Measurements from ENCODE around the gene NLGN1. TPM values are rescaled to one million over a fixed set of nuclear protein-coding genes. Genes with fewer than 3 reads are reported as not detected.

Gene NLGN1
- total RNA-seq, 1 donor from 2014 or later, result 34.8 TPM

GRCh38 chr3:173719585-173719984 lies 322.0 kb downstream of the NLGN1 start:
- Mint-ChIP-seq H3K4me1 (peaks cover 22% of the 10 kb centered on the region), H3K27ac (no peak overlapping the region), H3K4me3 (no peak overlapping the region), H3K27me3 (ENCODE audit: insufficient read depth, low read depth) (no peaks in the 10 kb centered on the region), H3K36me3 (no peaks in the 10 kb centered on the region), H3K9me3 (no peaks in the 10 kb centered on the region)
- H3K4me1 ChIP-seq, result peaks cover 23% of the 10 kb centered on the region
- peaks cover 7% of the 10 kb centered on the region for H3F3A ChIP-seq (ENCODE audit: low read depth)
- no peak for DNase-seq (ENCODE audit: low spot score)
- no peaks in the 10 kb centered on the region for H4K20me1 ChIP-seq (ENCODE audit: low read depth)
- no peaks in the 10 kb centered on the region for H3K79me2 ChIP-seq (ENCODE audit: low read depth)
- TF ChIP-seq, protein P1, sequence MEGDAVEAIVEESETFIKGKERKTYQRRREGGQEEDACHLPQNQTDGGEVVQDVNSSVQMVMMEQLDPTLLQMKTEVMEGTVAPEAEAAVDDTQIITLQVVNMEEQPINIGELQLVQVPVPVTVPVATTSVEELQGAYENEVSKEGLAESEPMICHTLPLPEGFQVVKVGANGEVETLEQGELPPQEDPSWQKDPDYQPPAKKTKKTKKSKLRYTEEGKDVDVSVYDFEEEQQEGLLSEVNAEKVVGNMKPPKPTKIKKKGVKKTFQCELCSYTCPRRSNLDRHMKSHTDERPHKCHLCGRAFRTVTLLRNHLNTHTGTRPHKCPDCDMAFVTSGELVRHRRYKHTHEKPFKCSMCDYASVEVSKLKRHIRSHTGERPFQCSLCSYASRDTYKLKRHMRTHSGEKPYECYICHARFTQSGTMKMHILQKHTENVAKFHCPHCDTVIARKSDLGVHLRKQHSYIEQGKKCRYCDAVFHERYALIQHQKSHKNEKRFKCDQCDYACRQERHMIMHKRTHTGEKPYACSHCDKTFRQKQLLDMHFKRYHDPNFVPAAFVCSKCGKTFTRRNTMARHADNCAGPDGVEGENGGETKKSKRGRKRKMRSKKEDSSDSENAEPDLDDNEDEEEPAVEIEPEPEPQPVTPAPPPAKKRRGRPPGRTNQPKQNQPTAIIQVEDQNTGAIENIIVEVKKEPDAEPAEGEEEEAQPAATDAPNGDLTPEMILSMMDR (IDR thresholded peaks at IDR 0.05), result no peak
- TF ChIP-seq EZH2 (IDR thresholded peaks at IDR 0.05) (no peak), EZH2phosphoT487 (IDR thresholded peaks at IDR 0.05) (no peak)
- peak overlapping the region; percentile 36 for H3K27ac ChIP-seq
- peak overlapping the region; percentile 21 for H3K4me2 ChIP-seq
- no peaks in the 10 kb centered on the region for H3K27me3 ChIP-seq
- H2AFZ ChIP-seq (replicated peaks), result no peak overlapping the region
- H3K9me3 ChIP-seq (ENCODE audit: low read depth), result no peaks in the 10 kb centered on the region
- no peaks in the 10 kb centered on the region for H3K36me3 ChIP-seq
- H3K9ac ChIP-seq, result no peak overlapping the region
- H3K4me3 ChIP-seq, result no peak overlapping the region

GRCh38 chr3:173725507-173725906 lies 328.0 kb downstream of the NLGN1 start:
- Mint-ChIP-seq H3K4me1 (peaks cover 3% of the 10 kb centered on the region), H3K4me3 (no peak overlapping the region), H3K9me3 (no peaks in the 10 kb centered on the region), H3K36me3 (no peaks in the 10 kb centered on the region), H3K27ac (no peak overlapping the region), H3K27me3 (ENCODE audit: insufficient read depth, low read depth) (no peaks in the 10 kb centered on the region)
- no peak overlapping the region for H3K4me3 ChIP-seq
- no peak overlapping the region for H2AFZ ChIP-seq (replicated peaks)
- H3K4me2 ChIP-seq, result no peak overlapping the region
- H3K27me3 ChIP-seq, result no peaks in the 10 kb centered on the region
- no peak overlapping the region for H3K27ac ChIP-seq
- no peaks in the 10 kb centered on the region for H3F3A ChIP-seq (ENCODE audit: low read depth)
- H3K79me2 ChIP-seq (ENCODE audit: low read depth), result no peaks in the 10 kb centered on the region
- H3K4me1 ChIP-seq, result no peaks in the 10 kb centered on the region
- H3K9ac ChIP-seq, result no peak overlapping the region
- TF ChIP-seq EZH2 (IDR thresholded peaks at IDR 0.05), result no peak
- TF ChIP-seq, protein P1 (IDR thresholded peaks at IDR 0.05), result no peak
- no peak for TF ChIP-seq EZH2phosphoT487 (IDR thresholded peaks at IDR 0.05)
- no peaks in the 10 kb centered on the region for H4K20me1 ChIP-seq (ENCODE audit: low read depth)
- H3K9me3 ChIP-seq (ENCODE audit: low read depth), result no peaks in the 10 kb centered on the region
- no peaks in the 10 kb centered on the region for H3K36me3 ChIP-seq
- DNase-seq (ENCODE audit: low spot score), result no peak

- H3K9me3 ChIP-seq (ENCODE audit: low read depth), result no peaks in the 10 kb centered on the region
- Mint-ChIP-seq H3K27me3 (ENCODE audit: insufficient read depth, low read depth) (no peaks in the 10 kb centered on the region), H3K4me3 (no peak overlapping the region), H3K27ac (no peak overlapping the region), H3K36me3 (no peaks in the 10 kb centered on the region), H3K9me3 (no peaks in the 10 kb centered on the region), H3K4me1 (peaks cover 27% of the 10 kb centered on the region)
- DNase-seq (ENCODE audit: low spot score), result no peak
- no peak for TF ChIP-seq EZH2phosphoT487 (IDR thresholded peaks at IDR 0.05)
- H3F3A ChIP-seq (ENCODE audit: low read depth), result no peaks in the 10 kb centered on the region
- no peak overlapping the region for H3K9ac ChIP-seq
- no peak overlapping the region for H2AFZ ChIP-seq (replicated peaks)
- H3K79me2 ChIP-seq (ENCODE audit: low read depth), result no peaks in the 10 kb centered on the region
- no peak overlapping the region for H3K27ac ChIP-seq
- no peaks in the 10 kb centered on the region for H3K27me3 ChIP-seq
- peaks cover 16% of the 10 kb centered on the region for H3K4me1 ChIP-seq
- H3K4me2 ChIP-seq, result no peak overlapping the region
- H4K20me1 ChIP-seq (ENCODE audit: low read depth), result peaks cover 3% of the 10 kb centered on the region
- H3K4me3 ChIP-seq, result no peak overlapping the region
- H3K36me3 ChIP-seq, result no peaks in the 10 kb centered on the region
Measured at GRCh38 chr3:173730391-173730790, 332.8 kb downstream of the NLGN1 start.

DNA sequence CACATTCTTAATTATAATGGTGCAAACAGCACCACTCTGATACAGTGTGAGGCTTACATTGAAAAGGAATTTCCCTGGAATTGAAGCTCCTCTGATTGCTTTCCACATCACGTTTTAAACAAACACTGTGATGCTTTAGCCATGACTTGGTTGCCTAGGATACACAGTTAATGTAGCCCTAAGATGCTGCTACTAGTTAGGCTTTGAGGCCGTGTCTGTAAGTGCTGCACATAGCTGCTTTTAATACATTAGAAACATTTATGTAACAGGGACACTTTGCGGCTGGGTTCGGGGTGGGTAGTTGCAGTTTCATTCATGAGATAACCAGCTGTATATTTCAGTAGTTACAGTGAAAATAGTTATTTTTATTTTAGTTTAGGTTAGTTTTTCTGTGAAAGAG lies 334.7 kb downstream of the NLGN1 start:
- Histone ChIP-seq H3K4me3 (no peak overlapping the region), H3K27me3 (no peaks in the 10 kb centered on the region), H3K9me3 (ENCODE audit: low read depth) (no peaks in the 10 kb centered on the region), H3K4me2 (no peak overlapping the region), H3K79me2 (ENCODE audit: low read depth) (no peaks in the 10 kb centered on the region), H3K4me1 (peaks cover 16% of the 10 kb centered on the region), H3F3A (ENCODE audit: low read depth) (no peaks in the 10 kb centered on the region), H3K9ac (no peak overlapping the region), H2AFZ (replicated peaks) (no peak overlapping the region), H3K27ac (no peak overlapping the region), H4K20me1 (ENCODE audit: low read depth) (peaks cover 3% of the 10 kb centered on the region), H3K36me3 (no peaks in the 10 kb centered on the region)
- H3K27me3 Mint-ChIP-seq (ENCODE audit: insufficient read depth, low read depth), result no peaks in the 10 kb centered on the region
- H3K36me3 Mint-ChIP-seq, result no peaks in the 10 kb centered on the region
- peaks cover 24% of the 10 kb centered on the region for H3K4me1 Mint-ChIP-seq
- no peak for TF ChIP-seq EZH2phosphoT487 (IDR thresholded peaks at IDR 0.05)
- no peak for TF ChIP-seq EZH2 (IDR thresholded peaks at IDR 0.05)
- no peaks in the 10 kb centered on the region for H3K9me3 Mint-ChIP-seq
- no peak overlapping the region for H3K4me3 Mint-ChIP-seq
- DNase-seq (ENCODE audit: low spot score), result peak; percentile 24
- H3K27ac Mint-ChIP-seq, result peak overlapping the region; percentile 38
